ENCODE data around the gene REEP3. TPM values are rescaled to one million over a fixed set of nuclear protein-coding genes. Genes with fewer than 3 reads are reported as not detected.

Gene REEP3
- total RNA-seq, 4 donors from 2014 or later = 23.9 to 50.1 (median 36.7) TPM

DNA sequence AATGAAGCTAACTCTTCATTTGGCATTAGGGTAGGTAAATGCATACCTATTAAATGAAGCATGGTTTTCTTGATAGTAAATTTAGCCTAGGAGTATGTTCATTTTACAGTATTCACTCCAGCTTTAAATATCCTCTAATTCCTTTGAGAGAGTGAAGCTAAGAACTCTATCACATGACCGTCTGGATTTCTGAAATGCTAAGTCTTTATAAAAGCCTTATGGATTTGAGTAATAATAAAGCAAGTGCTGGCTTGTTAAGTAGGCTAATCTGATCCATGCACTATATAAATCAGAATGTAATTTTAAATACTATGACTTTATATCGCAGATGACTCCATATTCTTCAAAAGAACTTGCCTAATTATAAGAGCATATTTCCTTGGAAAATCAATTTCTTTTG is 64.8 kb downstream of the REEP3 start:
- no peak overlapping the region for H3K4me3 ChIP-seq
- WGBS, 2 donors (ENCODE audit: low coverage in 1 of 2) = 86 to 92% methylated on average over 2 of the region's 2 CpGs
- intact Hi-C loops (cut with DNase I; ENCODE audit: low total_unique reads) (no loop called here), in situ Hi-C loops (cut with MboI; ENCODE audit: low pct_ligation_motif_present in 1 of 4, low pct_unique_long_range_greater_than_20kb in 1 of 4, low sequenced_read_pairs in 3 of 4) (no loop called here)
- no peak overlapping the region for H3K27ac ChIP-seq
- H3K36me3 ChIP-seq = no peaks in the 10 kb centered on the region
- peaks cover 0 to 23% (median 12%) of the 10 kb centered on the region in 4 donors for H3K4me1 ChIP-seq
- DNase-seq = no peak
- no peaks in the 10 kb centered on the region for H3K9me3 ChIP-seq
- no peak for TF ChIP-seq POLR2AphosphoS5 (IDR thresholded peaks at IDR 0.05)
- TF ChIP-seq, protein P1, sequence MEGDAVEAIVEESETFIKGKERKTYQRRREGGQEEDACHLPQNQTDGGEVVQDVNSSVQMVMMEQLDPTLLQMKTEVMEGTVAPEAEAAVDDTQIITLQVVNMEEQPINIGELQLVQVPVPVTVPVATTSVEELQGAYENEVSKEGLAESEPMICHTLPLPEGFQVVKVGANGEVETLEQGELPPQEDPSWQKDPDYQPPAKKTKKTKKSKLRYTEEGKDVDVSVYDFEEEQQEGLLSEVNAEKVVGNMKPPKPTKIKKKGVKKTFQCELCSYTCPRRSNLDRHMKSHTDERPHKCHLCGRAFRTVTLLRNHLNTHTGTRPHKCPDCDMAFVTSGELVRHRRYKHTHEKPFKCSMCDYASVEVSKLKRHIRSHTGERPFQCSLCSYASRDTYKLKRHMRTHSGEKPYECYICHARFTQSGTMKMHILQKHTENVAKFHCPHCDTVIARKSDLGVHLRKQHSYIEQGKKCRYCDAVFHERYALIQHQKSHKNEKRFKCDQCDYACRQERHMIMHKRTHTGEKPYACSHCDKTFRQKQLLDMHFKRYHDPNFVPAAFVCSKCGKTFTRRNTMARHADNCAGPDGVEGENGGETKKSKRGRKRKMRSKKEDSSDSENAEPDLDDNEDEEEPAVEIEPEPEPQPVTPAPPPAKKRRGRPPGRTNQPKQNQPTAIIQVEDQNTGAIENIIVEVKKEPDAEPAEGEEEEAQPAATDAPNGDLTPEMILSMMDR (IDR thresholded peaks at IDR 0.05) = no peak
- no peak for TF ChIP-seq POLR2A (IDR thresholded peaks at IDR 0.05)
- no peak for TF ChIP-seq EP300 (IDR thresholded peaks at IDR 0.05; ENCODE audit: low read depth)
- no peaks in the 10 kb centered on the region for H3K27me3 ChIP-seq

DNA sequence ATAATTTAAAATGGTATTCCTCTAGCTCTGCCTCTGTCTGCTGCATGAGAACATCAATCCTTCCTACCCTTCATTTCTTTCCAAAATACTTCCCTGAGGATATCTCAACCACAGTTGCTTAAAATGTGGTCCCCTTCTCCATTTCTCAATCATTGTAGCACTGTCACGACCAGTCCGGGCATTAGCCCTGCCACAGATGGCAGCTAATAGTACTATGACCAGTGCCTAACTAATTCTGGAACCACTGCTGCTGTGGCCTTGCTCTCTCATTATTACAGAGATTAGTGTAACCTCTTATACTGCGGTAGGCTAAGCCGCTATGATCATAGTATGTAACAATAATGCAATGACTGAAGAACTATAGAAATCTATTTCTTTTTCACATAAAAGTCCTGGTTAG is 66.0 kb downstream of the REEP3 start:
- in situ Hi-C loops (cut with MboI; ENCODE audit: low pct_ligation_motif_present in 1 of 4, low pct_unique_long_range_greater_than_20kb in 1 of 4, low sequenced_read_pairs in 3 of 4) = no loop called here
- 89 to 100% methylated on average over 3 to 4 of the region's 4 CpGs for WGBS, 2 donors (ENCODE audit: low coverage in 1 of 2)
- no peak for TF ChIP-seq POLR2AphosphoS5 (IDR thresholded peaks at IDR 0.05)
- no peak for TF ChIP-seq POLR2A (IDR thresholded peaks at IDR 0.05)
- no peak for TF ChIP-seq EP300 (IDR thresholded peaks at IDR 0.05; ENCODE audit: low read depth)
- TF ChIP-seq, protein P1 (IDR thresholded peaks at IDR 0.05) = no peak
- Histone ChIP-seq H3K4me1 (peaks cover 0 to 26% (median 12%) of the 10 kb centered on the region in 4 donors), H3K27me3 (no peaks in the 10 kb centered on the region), H3K36me3 (no peaks in the 10 kb centered on the region), H3K4me3 (no peak overlapping the region), H3K27ac (no peak overlapping the region), H3K9me3 (no peaks in the 10 kb centered on the region)
- intact Hi-C loops (cut with DNase I; ENCODE audit: low total_unique reads) = no loop called here
- DNase-seq = no peak

DNA sequence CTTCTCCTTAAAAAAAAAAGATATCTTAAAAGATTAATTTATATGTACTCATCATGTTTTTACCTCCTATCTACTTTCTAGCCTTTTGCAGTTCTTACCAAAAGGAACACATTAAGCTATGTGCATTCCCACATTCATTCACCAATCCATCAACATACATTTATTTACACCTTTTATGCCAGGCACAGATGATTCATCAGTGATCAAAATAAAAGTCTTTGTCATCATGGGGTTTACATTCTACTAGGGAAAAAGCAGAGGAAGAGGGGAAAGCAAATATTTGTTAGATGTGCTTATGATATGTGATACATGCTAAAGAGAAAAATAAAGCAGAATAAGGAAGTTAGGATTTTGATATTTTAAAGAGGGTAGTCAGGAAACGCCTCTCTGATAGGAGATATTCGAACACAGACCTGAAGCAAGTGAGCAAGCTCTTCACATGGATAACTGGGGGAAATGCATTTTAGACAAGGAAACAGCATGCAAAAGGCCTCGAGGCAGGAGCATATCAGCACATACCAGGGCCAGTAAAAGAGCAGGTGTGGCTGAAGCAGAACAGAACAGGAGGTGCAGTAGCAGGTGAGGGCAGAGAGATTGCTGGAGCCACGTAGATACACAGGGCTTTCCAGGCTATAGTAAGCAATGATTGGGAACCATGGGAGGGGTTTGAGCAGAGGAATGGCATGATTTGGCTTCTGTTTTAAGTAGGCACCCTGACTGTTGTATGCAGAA is 67.4 kb downstream of the REEP3 start:
- TF ChIP-seq, protein P1 (IDR thresholded peaks at IDR 0.05) = no peak
- TF ChIP-seq POLR2A (IDR thresholded peaks at IDR 0.05) = no peak
- Histone ChIP-seq H3K36me3 (no peaks in the 10 kb centered on the region), H3K4me1 (peaks cover 0 to 25% (median 12%) of the 10 kb centered on the region in 4 donors), H3K27ac (peak overlapping the region in 3 of 4 donors; percentile 2 to 39 (median 30)), H3K9me3 (no peaks in the 10 kb centered on the region), H3K27me3 (no peaks in the 10 kb centered on the region), H3K4me3 (no peak overlapping the region)
- WGBS, 2 donors (ENCODE audit: low coverage in 1 of 2) = 26 to 55% methylated on average over 4 of the region's 4 CpGs
- intact Hi-C loops (cut with DNase I; ENCODE audit: low total_unique reads) (no loop called here), in situ Hi-C loops (cut with MboI; ENCODE audit: low pct_ligation_motif_present in 1 of 4, low pct_unique_long_range_greater_than_20kb in 1 of 4, low sequenced_read_pairs in 3 of 4) (no loop called here)
- DNase-seq = peak; percentile 33

DNA sequence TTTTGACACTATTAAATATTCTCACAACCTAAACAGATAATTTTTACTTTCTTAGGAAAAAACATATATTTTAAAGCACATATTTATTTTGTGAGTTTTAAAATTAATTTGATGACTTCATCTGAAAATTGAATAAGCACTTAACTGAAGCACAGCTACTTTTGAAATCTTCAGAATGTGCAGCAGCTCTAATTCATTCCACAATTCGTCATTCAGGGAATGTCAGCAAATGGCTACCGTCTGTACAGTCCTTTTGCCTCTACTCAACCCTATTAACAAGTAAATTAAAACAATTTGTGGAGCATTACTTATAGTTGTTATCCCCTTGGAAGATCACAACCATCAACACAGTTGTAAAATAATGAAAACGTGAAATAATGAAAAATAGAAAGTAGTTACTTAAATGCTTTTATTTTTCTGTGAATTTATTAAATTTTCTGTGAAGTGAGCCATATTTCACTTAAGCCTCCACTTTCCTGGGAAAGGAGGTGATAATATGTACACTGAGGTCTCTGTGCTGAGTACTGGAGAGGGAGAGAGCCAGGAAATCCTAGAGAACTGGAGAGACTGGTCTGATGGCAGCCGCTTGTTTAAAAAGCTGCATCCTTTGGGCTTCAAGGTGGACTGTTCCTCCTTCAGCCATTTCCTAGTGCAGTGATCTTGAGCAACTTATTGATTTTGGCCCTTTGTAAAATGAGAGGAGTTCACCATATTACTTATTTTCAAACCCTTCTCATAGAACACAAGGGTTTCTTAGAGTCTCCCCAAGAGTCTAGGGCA is 70.6 kb downstream of the REEP3 start:
- in situ Hi-C loops (cut with MboI; ENCODE audit: low pct_ligation_motif_present in 1 of 4, low pct_unique_long_range_greater_than_20kb in 1 of 4, low sequenced_read_pairs in 3 of 4) = no loop called here
- Histone ChIP-seq H3K27me3 (no peaks in the 10 kb centered on the region), H3K9me3 (no peaks in the 10 kb centered on the region), H3K4me1 (peaks cover 0 to 18% (median 10%) of the 10 kb centered on the region in 4 donors), H3K36me3 (peaks cover 0 to 8% (median 0%) of the 10 kb centered on the region in 4 donors), H3K27ac (no peak overlapping the region), H3K4me3 (no peak overlapping the region)
- TF ChIP-seq POLR2AphosphoS5 (IDR thresholded peaks at IDR 0.05) (no peak), EP300 (IDR thresholded peaks at IDR 0.05; ENCODE audit: low read depth) (no peak), POLR2A (IDR thresholded peaks at IDR 0.05) (no peak)
- TF ChIP-seq, protein P1 (IDR thresholded peaks at IDR 0.05) = no peak
- no peak for DNase-seq
- 87 to 96% methylated on average over 4 of the region's 4 CpGs for WGBS, 2 donors (ENCODE audit: low coverage in 1 of 2)
- intact Hi-C loops (cut with DNase I; ENCODE audit: low total_unique reads) = no loop called here

Measured in transverse colon (tissue), 4 donors.